ENCODE measurements around the gene BICRAL. TPM values are rescaled to one million over a fixed set of nuclear protein-coding genes. Genes with fewer than 3 reads are reported as not detected.
"Not testable (repeated sequence)": the region's sequence is repeated elsewhere in the genome, so short reads cannot be mapped to it uniquely, and the experiment has no call there.

The BICRAL gene
- total RNA-seq, 1 experiment from 2014 or later: 9.7 TPM

DNA sequence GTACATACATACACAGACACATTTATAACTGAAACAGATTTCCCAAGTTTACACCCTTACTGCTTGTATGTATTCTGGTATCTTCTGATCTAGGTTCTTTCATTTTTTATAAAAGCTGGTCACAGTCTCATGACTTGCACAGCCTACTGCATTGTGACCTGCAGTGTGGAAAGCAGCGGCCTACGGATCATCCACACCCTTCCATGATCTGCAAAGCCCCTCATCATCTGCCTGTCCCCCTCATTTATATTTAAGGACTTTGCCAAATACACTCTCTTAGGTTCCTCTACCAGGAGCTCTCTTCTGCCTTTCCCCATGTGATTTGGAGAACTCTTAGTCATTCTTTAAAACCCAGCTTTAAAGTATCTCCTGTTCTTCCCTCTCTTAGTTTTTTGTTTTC lies 12.0 kb upstream of the BICRAL start:
- no peaks in the 10 kb centered on the region; the same call in 1 of the 2 replicates for H3K36me3 Mint-ChIP-seq
- TF ChIP-seq FOXP1 (CRISPR knock-in tag; IDR thresholded peaks at IDR 0.05; ENCODE audit: borderline replicate concordance) (no peak), CREB1 (CRISPR knock-in tag; IDR thresholded peaks at IDR 0.05) (no peak), TCF7 (CRISPR knock-in tag; IDR thresholded peaks at IDR 0.05; ENCODE audit: low read depth) (no peak), FOXK1 (CRISPR knock-in tag; IDR thresholded peaks at IDR 0.05) (no peak), CREM (CRISPR knock-in tag; IDR thresholded peaks at IDR 0.05) (no peak), KAT7 (CRISPR knock-in tag; IDR thresholded peaks at IDR 0.05; ENCODE audit: borderline replicate concordance) (no peak)
- TF ChIP-seq, protein P1, sequence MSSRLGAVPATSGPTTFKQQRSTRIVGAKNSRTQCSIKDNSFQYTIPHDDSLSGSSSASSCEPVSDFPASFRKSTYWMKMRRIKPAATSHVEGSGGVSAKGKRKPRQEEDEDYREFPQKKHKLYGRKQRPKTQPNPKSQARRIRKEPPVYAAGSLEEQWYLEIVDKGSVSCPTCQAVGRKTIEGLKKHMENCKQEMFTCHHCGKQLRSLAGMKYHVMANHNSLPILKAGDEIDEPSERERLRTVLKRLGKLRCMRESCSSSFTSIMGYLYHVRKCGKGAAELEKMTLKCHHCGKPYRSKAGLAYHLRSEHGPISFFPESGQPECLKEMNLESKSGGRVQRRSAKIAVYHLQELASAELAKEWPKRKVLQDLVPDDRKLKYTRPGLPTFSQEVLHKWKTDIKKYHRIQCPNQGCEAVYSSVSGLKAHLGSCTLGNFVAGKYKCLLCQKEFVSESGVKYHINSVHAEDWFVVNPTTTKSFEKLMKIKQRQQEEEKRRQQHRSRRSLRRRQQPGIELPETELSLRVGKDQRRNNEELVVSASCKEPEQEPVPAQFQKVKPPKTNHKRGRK (CRISPR knock-in tag; IDR thresholded peaks at IDR 0.05; ENCODE audit: borderline replicate concordance): no peak
- TF ChIP-seq, protein P2, sequence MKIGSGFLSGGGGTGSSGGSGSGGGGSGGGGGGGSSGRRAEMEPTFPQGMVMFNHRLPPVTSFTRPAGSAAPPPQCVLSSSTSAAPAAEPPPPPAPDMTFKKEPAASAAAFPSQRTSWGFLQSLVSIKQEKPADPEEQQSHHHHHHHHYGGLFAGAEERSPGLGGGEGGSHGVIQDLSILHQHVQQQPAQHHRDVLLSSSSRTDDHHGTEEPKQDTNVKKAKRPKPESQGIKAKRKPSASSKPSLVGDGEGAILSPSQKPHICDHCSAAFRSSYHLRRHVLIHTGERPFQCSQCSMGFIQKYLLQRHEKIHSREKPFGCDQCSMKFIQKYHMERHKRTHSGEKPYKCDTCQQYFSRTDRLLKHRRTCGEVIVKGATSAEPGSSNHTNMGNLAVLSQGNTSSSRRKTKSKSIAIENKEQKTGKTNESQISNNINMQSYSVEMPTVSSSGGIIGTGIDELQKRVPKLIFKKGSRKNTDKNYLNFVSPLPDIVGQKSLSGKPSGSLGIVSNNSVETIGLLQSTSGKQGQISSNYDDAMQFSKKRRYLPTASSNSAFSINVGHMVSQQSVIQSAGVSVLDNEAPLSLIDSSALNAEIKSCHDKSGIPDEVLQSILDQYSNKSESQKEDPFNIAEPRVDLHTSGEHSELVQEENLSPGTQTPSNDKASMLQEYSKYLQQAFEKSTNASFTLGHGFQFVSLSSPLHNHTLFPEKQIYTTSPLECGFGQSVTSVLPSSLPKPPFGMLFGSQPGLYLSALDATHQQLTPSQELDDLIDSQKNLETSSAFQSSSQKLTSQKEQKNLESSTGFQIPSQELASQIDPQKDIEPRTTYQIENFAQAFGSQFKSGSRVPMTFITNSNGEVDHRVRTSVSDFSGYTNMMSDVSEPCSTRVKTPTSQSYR (CRISPR knock-in tag; IDR thresholded peaks at IDR 0.05): no peak
- TF ChIP-seq, protein P3, sequence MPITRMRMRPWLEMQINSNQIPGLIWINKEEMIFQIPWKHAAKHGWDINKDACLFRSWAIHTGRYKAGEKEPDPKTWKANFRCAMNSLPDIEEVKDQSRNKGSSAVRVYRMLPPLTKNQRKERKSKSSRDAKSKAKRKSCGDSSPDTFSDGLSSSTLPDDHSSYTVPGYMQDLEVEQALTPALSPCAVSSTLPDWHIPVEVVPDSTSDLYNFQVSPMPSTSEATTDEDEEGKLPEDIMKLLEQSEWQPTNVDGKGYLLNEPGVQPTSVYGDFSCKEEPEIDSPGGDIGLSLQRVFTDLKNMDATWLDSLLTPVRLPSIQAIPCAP (CRISPR knock-in tag; IDR thresholded peaks at IDR 0.05): no peak
- ATAC-seq: no peak
- H3K4me1 Mint-ChIP-seq: peaks cover 32% of the 10 kb centered on the region
- H3K27ac Mint-ChIP-seq: no peak overlapping the region
- no peaks in the 10 kb centered on the region for H3K9me3 Mint-ChIP-seq
- no peaks in the 10 kb centered on the region for H3K27me3 Mint-ChIP-seq (ENCODE audit: low read depth)
- CTCF ChIA-PET: interaction anchor here (1.1 to 1.3 kb wide), 3 partner anchors 9 to 43 kb away, joined by 3 to 5 read pairs (median 4); no protein-coding TSS in a partner anchor
- DNase-seq (ENCODE audit: low spot score): no peak
- no peak overlapping the region for H3K4me3 Mint-ChIP-seq
- POLR2A ChIA-PET: interaction anchor here (0.7 to 3.3 kb wide), 4 partner anchors 13 to 110 kb away, joined by 3 to 16 read pairs (median 6); partner anchors contain the start of gene TBCC

DNA sequence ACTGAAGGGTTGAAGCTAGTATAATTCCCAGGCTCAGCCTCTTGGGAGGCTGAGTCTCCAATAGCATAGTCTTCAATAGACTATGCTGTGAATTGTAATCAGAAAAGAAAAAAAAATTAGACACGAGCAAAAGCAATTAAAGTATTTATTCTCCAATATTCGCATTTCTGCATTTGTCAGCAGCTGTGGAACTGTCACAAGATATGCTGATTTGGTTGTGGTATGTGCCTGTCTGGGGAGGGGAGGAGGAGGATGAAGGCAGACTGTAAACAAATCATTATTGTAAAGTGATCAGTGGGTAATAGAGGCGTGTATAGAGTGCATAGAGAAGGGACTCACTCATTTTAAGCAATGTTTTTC lies 10.1 kb upstream of the BICRAL start:
- H3K4me3 Mint-ChIP-seq: peak overlapping the region; percentile 66
- CTCF ChIA-PET: interaction anchor here (0.5 to 1.9 kb wide), 6 partner anchors 10 to 127 kb away, joined by 3 to 7 read pairs (median 4); partner anchors contain the start of genes BICRAL and TBCC
- ATAC-seq: no peak
- H3K27ac Mint-ChIP-seq: peak overlapping the region; percentile 77
- no peaks in the 10 kb centered on the region for H3K36me3 Mint-ChIP-seq
- TF ChIP-seq, protein P4, sequence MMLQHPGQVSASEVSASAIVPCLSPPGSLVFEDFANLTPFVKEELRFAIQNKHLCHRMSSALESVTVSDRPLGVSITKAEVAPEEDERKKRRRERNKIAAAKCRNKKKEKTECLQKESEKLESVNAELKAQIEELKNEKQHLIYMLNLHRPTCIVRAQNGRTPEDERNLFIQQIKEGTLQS (CRISPR knock-in tag; conservative IDR thresholded peaks at IDR 0.05): no peak
- TF ChIP-seq SOX15 (CRISPR knock-in tag; IDR thresholded peaks at IDR 0.05): no peak
- no peak for TF ChIP-seq GTF2I (CRISPR knock-in tag; conservative IDR thresholded peaks at IDR 0.05)
- TF ChIP-seq SMAD3 (CRISPR knock-in tag; IDR thresholded peaks at IDR 0.05; ENCODE audit: borderline replicate concordance): no peak
- no peak for TF ChIP-seq TP53 (CRISPR knock-in tag; IDR thresholded peaks at IDR 0.05)
- TF ChIP-seq, protein P5, sequence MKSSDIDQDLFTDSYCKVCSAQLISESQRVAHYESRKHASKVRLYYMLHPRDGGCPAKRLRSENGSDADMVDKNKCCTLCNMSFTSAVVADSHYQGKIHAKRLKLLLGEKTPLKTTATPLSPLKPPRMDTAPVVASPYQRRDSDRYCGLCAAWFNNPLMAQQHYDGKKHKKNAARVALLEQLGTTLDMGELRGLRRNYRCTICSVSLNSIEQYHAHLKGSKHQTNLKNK (CRISPR knock-in tag; IDR thresholded peaks at IDR 0.05): no peak
- TF ChIP-seq NR2C2 (CRISPR knock-in tag; IDR thresholded peaks at IDR 0.05): no peak
- no peak for TF ChIP-seq SMAD4 (CRISPR knock-in tag; IDR thresholded peaks at IDR 0.05)
- no peak for DNase-seq (ENCODE audit: low spot score)
- POLR2A ChIA-PET: interaction anchor here (0.5 to 3.3 kb wide), 9 partner anchors 11 to 113 kb away, joined by 3 to 16 read pairs (median 4); partner anchors contain the start of genes BICRAL and TBCC
- no peaks in the 10 kb centered on the region for H3K27me3 Mint-ChIP-seq (ENCODE audit: low read depth)
- H3K9me3 Mint-ChIP-seq: no peaks in the 10 kb centered on the region
- H3K4me1 Mint-ChIP-seq: peaks cover 29% of the 10 kb centered on the region

DNA sequence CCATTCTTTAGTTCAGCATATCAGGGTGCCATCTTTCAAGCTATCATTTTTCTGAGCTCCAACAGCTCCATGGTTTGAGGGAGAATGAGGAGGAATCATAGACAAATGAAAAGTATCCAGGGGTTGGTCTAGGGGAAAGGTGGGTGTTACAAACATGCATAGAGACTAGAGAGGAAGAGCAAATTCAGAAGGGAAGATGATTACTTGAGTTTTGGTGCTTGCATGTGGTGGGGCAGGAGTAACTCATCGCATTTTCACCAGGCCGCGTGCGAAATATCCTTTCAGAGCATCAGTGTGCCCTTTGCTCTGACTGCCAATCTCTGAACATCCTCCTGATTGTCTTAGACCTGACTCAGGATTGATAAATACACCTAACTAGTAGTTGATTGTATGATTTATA lies 7.7 kb upstream of the BICRAL start:
- Mint-ChIP-seq H3K9me3 (no peaks in the 10 kb centered on the region), H3K4me3 (no peak overlapping the region), H3K4me1 (peaks cover 37% of the 10 kb centered on the region), H3K27me3 (ENCODE audit: low read depth) (no peaks in the 10 kb centered on the region), H3K36me3 (no peaks in the 10 kb centered on the region), H3K27ac (peak overlapping the region; percentile 5; the same call in 1 of the 2 replicates)
- CTCF ChIA-PET: no interaction called here
- no peak for ATAC-seq
- no peak for DNase-seq (ENCODE audit: low spot score)
- POLR2A ChIA-PET: interaction anchor here (1.0 kb wide), 1 partner anchor 28 kb away, joined by 3 read pairs; the partner anchor contains the start of gene TBCC
- no peak for TF ChIP-seq ESRRA (CRISPR knock-in tag; IDR thresholded peaks at IDR 0.05; ENCODE audit: borderline replicate concordance)

DNA sequence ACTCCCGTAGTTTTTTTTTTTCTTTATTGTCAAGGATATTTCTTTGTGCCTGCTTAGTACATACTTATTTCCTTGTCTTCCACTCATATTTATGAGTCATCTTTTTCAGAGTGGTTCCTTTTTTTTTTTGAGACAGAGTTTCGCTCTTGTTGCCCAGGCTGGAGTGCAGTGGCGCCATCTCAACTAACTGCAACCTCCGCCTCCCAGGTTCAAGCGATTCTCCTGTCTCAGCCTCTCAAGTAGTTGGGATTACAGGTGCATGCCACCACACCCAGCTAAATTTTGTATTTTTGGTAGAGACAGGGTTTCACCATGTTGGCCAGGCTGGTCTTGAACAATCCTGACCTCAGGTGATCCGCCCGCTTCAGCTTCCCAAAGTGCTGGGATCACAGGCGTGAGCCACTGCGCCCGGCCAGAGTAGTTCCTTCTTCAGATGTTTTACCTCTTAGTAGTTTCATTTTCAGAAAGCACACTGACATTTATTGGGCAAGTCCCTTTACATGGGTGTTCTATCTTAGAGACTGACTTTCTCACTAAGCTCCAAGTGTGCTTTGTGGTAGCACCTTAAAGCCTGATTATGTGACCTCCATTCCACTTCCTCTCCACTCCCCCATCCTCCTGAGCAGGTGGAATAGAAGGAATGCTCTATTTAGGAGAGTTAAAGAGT lies 6.9 kb upstream of the BICRAL start:
- H3K36me3 Mint-ChIP-seq; DNase-seq (ENCODE audit: low spot score); H3K4me3 Mint-ChIP-seq; H3K9me3 Mint-ChIP-seq; H3K27me3 Mint-ChIP-seq (ENCODE audit: low read depth); ATAC-seq; CTCF ChIA-PET: not testable (repeated sequence)
- POLR2A ChIA-PET: interaction anchor here (0.6 kb wide), 1 partner anchor 27 kb away, joined by 3 read pairs; no protein-coding TSS in a partner anchor
- Mint-ChIP-seq H3K4me1 (peaks cover 39% of the 10 kb centered on the region), H3K27ac (peak overlapping the region; percentile 61; the same call in 1 of the 2 replicates)

Measured in WTC11 (cell line).